HL-60 (cell line): ENCODE data around the gene KMT2A.

ENCODE experiments used
- GABPA ChIP-seq: IDR thresholded peaks from 2 replicates; pipeline ENCODE4 v1.6.1; 2012; ENCODE audit warnings: low read depth
- POLR2AphosphoS5 ChIP-seq: IDR thresholded peaks from 2 replicates; pipeline ENCODE4 v1.6.1; 2012; ENCODE audit warnings: low read depth
- TF ChIP-seq, protein P1 (sequence below): IDR thresholded peaks from one replicate; pipeline ENCODE4 v1.5.1; 2011; ENCODE audit warnings: low read length, control low read depth, inconsistent platforms; ENCODE audit not compliant: insufficient read depth

DNA sequence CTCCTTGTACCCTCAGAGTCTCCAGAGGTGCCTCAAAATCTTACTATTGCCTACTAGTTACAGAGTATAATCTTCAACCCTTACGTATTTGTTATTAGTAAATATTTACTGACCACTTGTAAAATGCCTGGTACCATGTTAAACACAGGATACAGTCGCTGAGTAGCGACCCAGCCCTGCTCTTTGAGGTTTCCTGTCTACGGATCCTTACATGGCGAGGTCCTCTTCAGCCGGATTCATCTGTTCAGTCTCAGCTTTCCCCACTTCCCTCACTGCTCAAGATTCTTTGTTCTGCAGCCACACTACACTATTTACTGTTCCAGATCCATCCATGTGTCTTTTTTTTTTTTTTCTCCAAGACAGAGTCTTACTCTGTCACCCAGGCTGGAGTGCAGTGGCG, 77.8 kb downstream of the KMT2A start:
- TF ChIP-seq, protein P1, sequence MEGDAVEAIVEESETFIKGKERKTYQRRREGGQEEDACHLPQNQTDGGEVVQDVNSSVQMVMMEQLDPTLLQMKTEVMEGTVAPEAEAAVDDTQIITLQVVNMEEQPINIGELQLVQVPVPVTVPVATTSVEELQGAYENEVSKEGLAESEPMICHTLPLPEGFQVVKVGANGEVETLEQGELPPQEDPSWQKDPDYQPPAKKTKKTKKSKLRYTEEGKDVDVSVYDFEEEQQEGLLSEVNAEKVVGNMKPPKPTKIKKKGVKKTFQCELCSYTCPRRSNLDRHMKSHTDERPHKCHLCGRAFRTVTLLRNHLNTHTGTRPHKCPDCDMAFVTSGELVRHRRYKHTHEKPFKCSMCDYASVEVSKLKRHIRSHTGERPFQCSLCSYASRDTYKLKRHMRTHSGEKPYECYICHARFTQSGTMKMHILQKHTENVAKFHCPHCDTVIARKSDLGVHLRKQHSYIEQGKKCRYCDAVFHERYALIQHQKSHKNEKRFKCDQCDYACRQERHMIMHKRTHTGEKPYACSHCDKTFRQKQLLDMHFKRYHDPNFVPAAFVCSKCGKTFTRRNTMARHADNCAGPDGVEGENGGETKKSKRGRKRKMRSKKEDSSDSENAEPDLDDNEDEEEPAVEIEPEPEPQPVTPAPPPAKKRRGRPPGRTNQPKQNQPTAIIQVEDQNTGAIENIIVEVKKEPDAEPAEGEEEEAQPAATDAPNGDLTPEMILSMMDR: no peak
- TF ChIP-seq GABPA (no peak), POLR2AphosphoS5 (no peak)
